GM21515 (cell line): ENCODE measurements around the gene RNF183.
"Not testable (repeated sequence)": the region's sequence is repeated elsewhere in the genome, so short reads cannot be mapped to it uniquely, and the experiment has no call there.

Experiments used
- ATAC-seq: cut with Tn5 transposase; IDR thresholded peaks from one replicate; pipeline ENCODE4 v1.9.1; 2021; ENCODE audit not compliant: unreplicated experiment

RNF183 gene

DNA sequence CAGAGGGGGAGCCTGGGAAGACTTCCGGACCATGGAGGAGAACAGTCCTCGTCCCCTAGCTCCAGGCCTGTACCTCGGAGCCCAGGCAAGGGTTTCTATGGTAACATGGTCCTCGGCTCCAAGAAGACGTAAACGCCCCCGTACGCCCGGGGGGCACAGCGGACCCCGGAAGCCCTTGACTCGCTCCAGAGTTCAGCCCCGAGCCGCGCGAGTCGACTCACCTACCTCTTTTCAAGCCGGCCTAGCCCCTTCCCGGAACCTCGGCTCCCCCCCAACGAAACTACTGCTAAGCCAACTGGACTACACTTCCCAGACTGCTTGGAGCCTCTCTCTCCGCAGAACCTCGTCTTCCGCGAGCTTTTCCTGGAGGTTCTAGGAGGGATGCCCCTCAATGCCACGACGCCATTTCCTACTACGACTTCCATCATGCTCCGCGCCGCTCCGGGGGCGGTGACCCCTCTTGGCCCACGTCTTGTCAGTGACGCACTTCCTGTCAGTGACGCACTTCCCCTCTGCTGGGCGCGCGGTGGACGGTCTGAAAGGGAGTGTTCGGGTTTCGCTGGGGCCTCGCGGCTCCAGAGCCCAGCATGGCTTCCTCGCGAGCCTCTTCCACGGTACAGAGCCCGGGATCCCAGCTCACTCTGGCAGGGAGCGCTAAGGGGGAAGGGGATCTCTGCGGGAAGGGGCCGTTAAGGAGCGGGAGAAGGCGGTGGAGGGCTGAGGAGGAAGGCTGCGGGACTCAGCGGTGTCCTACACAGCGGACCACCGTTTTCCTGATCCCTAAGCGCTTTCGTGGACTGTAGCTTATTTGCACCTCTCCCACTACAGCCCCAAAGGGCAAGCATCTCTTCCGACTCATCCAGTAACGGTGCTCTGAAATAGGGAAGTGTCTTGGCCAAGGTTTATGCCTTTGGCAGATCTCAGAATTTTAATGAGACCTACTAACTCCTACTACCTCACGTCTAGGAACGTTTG lies 27.7 kb downstream of the RNF183 start, which contains the start of the genes CDC26 and PRPF4:
CDC26 (minus strand) TSS at position 416 of the 975 bp plus-strand sequence. CDS start 3,065 bp downstream, outside the sequence.
PRPF4 (plus strand) TSS at position 502 of the 975 bp plus-strand sequence; CDS start at position 588, 86 bp downstream.
- ATAC-seq: peak; percentile 98

DNA sequence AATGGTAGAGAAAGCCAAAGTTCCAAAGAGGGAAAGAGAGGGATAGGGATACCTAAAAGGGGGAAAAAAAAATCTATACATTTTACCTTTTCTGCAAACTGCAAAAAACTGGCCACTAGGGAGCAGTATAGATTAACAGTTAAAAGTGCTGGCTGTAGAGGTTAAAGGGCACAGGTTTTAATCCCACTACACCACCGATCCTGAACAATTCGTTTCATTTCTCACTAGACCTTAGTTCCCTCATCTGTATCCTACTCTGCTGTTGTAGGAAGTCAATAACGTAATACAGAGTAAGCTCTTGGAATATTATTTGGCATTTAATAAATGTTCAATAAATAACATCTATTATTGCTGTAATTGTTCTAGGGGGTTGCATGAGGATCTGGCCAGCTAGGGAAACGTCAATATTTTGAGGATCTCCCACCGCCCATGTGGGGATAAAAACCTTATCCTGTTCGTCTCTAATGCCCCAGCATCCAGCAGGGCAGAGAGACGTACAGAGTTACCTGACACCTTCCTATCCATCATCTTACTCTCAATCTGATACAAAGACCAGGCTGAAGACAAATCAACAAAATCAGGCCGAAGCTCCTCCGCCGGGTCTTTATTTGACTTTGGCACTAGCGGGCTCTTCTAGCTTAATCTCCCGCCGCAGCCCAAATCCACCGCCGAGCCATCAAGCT lies 28.6 kb downstream of the RNF183 start:
- ATAC-seq: no peak

DNA sequence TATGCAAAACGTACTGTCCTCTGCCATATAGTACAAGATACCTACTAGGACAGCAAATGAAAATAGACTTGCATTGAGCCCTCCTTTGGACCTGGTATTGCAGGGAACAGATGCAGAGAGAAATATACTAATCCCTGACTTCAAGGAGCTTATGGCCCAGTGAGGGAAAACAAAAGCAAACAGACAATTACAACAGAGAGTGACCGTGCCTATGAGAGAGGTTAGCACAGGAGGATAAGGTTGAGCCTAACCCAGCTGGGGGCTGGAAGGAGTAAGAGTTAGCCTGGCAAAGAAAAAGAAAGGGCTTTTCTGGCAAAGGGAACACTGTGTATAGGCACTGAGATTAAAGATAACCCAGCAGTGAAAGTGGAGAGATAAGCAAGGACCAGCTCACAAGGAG lies 33.3 kb downstream of the RNF183 start:
- no peak for ATAC-seq

DNA sequence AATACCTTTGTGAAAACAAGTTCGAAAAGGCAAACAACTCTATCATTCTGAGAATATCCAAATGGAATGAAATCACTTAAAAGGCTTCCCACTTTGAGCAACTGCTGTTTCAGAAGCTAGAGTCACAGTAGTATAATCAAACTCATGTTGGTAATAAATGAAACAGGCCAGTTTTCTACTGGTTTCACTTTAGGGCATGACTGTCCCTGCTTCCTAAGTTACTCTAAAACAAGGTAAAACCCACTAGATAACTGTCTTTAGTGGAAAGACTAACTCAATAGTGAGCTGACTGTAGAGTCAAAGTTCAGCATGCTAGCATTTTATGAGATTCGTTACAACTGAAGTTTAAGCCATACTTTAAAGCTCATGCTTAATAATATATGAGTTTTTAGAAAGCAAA lies 33.8 kb downstream of the RNF183 start:
- ATAC-seq: no peak

DNA sequence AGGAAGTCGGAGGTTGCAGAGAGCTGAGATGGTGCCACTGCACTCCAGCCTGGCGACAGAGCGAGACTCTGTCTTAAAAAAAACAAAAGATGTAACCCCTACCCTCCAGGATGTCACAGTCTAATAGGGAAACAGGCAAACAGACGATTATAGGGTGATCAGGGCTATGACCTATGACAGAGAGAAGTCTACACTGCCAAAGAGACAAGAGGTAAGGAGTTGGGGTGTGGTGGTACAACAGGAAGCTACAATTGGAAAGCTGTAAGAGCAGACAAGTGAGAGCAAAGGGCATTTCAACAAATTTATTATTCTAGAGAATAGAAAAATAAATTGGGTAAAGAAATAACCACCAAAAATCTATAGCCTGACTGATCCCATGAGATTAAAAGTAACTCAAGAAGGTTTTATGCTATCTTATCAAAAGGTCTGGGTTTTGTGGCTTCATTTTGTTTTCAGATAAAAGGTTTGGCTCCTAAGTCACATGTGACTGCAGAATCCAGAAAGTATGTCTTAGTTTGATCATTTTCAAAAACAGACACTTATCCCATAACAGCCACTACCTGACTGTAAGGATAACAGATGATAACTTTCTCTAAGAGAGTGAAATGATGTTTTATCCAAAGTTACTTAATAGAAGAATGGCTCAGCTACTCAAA lies 35.1 kb downstream of the RNF183 start:
- ATAC-seq: no peak

DNA sequence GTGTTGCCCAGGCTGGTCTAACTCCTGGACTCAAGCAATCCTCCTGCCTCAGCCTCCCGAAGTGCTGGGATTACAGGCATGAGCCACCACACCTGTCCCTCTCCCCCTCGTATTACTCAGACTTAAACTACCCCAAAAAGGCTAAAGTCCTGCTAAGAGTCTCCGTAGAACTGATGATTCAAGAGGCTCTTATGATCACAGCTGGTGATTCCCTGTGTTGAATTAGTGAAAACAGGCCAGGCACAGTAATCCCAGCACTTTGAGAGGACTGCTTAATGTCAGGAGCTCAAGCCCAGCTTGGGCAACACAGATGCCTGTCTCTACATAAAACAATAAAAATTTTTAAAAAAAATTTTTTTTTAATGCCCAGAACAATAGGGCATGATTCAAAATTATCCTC lies 37.0 kb downstream of the RNF183 start:
- no peak for ATAC-seq

DNA sequence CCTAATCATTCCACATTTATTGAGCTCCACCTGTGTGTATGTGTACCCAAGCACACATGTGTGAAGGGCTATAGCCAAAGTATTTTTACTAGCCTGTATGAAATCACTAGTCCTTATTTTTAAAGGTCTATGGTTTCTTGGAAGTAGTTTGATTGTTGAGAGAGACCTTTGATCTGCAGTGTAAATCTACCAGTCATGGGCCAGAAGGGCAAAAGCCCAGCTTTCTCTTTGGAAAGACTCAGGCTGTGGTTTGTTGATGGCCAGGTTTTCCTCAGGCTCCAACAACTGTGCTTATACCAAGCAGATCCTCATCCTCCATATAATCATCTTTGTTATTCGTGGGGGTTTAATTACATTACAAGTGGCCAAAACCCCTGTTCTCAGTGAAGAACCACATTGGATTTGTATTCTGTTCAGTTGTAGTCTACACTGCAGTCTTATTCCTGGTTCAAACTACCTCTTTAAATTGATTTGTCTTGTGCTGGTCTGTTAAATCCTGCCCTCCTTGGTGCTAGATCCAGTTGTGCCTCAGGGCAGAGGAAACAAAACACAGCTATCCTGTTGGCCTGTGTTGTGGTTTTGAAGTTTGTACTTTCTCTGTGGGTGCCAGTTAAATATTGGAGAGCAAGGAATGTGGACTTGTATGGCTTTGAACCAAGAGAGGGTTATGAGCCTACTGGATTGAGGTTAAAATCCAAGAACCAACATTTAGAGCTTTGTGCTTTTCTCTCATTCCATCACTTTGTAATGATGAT lies 41.1 kb downstream of the RNF183 start:
- ATAC-seq: no peak

DNA sequence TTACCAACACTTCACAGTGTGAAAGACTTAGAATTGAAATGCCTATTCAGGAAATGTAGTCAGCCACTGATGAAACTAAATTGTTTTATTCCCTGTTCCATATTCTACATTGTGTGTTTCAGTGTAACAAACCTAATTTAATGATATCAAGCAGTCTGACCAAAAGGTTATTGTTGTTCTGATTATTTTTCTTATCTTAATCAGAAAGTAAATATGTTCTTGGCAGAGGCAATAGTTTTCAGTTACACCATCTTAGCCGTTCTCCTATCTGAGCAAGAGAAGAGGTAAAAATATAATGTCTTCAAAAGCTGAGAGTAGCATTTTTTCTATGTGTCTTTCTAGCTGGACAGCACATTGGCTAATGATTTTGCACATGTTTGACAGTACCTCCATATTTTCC lies 44.9 kb downstream of the RNF183 start:
- ATAC-seq: no peak

DNA sequence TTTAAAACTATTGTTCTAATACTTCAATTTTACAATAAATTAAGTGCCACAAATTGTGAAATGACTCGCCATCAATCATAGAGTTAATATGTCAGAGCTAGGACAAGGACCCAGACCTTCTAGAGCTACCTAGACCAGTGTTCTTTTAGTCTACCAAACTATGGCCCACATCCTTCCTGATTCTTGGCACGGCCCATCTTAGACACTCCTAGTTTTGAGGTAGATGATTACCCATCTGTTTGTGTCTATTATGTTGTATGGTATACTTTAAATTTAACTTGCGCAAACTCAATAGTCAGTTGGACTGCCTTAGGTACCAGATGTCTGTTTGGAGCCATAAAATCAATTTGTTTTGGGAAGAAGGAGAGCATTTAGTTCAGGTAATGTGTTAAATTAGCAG lies 45.3 kb downstream of the RNF183 start:
- no peak for ATAC-seq

DNA sequence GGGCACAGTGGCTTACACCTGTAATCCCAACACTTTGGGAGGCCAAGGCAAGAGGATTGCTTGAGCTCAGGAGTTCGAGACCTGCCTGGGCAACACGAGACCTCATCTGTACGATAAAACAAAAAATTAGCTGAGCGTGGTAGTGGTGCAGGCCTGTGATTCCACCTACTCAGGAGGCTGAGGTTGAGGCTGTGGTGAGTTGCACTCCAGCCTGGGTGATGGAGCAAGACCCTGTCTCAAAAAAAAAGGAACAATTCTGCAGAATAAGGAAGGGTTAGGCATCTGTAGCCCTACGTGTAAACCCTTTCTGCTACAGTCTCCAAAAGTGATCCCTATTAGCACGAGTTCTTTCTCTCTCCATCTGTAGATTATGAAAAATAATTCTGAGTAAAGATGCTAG lies 47.7 kb downstream of the RNF183 start:
- ATAC-seq: no peak

DNA sequence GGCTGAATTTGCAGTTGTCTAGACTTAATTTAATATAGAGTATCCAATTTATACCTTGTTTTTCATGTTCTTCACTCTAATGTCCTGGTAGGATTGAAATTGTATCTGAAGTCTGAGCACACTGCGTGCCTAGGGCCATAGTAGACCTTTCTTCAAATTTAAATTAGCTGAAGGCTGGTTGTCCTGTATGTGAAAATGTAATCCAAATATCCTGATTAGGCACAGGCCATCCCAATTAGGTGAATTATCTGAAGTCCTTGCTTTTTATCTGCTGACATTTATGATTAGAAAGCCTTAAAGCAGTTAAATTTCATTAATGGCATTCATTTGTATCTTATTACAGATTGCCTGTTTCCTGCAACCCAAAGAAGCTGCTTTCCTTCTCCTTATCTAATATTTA lies 48.2 kb downstream of the RNF183 start:
- no peak for ATAC-seq

DNA sequence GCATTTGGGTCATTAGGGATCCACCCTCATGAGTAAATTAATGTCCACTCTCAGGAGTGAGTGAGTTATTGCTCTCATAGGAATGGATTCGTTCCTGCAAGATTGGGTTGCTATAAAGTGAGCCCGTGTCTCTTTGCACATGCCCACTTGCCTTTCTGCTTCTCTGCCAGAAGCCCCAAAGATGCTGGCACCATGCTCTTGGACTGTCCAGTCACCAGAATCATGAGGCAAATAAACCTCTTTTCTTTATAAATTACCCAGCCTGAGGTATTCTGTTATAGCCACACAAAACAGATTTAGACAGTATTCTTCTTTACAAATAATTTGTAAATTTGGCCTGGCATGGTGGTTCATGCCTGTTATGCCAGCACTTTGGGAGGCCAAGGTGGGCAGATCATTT lies 52.4 kb downstream of the RNF183 start:
- no peak for ATAC-seq

DNA sequence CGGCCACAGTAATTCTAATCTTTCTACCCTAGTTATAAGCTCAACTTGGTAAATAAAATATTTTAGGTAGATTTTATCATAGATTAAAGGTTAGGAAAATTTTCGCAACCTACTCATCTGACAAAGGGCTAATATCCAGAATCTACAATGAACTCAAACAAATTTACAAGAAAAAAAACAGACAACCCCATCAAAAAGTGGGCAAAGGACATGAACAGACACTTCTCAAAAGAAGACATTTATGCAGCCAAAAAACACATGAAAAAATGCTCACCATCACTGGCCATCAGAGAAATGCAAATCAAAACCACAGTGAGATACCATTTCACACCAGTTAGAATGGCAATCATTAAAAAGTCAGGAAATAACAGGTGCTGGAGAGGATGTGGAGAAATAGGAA lies 53.5 kb downstream of the RNF183 start:
- not testable (repeated sequence) for ATAC-seq

DNA sequence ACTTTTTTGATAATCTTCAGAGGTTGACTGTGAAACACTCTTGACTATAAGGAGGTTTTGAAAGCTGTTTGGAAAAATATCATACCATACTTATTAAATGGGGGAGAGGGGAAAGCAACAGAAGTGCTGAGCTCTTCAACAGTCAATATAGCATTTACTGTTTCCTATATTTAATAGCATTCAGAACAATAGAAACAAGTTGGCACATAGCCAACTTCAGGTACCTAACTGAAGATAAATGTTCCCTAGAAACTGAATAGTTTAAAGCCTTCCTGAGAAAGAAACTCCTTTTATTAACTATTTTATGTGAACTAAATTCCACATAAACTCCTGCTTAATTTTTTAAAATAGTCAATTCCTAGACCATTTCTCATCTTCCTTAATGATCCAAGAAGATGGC lies 55.5 kb downstream of the RNF183 start:
- no peak for ATAC-seq
